IMR-90 (cell line): ENCODE data around the gene SESN2. TPM values are rescaled to one million over a fixed set of nuclear protein-coding genes. Genes with fewer than 3 reads are reported as not detected.
A peak's percentile ranks its signal among the peaks of the same experiment; 100 is the strongest.

ENCODE experiments used
- ATAC-seq: fragments of 200-7000 bp; cut with Tn5 transposase; 2 replicates; pipeline ENCODE4 v1.9.1; 2020; ENCODE audit warnings: low read depth, mild to moderate bottlenecking, moderate library complexity
- BruUV-seq: library from RNA; stranded (reverse); fragments of 400-500 nt; replicated peaks from 2 replicates; lab custom pipeline; 2021; lab: Mats Ljungman, UMichigan
- CTCF ChIA-PET: fragments of 300-600 bp; formaldehyde crosslinking; extraction: SDS; loops from one replicate; lab custom pipeline; 2021; ENCODE audit warnings: antibody characterized with exemption; lab: Yijun Ruan, JAX
- POLR2A ChIA-PET: fragments of 300-600 bp; sonication (Branson Sonifier 250); formaldehyde crosslinking; loops from one replicate; lab custom pipeline; 2022; ENCODE audit warnings: antibody characterized with exemption; ENCODE audit not compliant: unreplicated experiment; lab: Charles Lee
- DNase-seq: peaks from one replicate; pipeline ENCODE4 v3.0.0; 2013
- H2AFZ ChIP-seq: replicated peaks from 2 replicates; pipeline ENCODE3; 2013; ENCODE audit warnings: low read length, mild to moderate bottlenecking; ENCODE audit not compliant: poor library complexity
- H2AK5ac ChIP-seq: 2 replicates; pipeline ENCODE4 v1.6.1; 2013; ENCODE audit warnings: low read depth, low read length, inconsistent platforms
- H2AK9ac ChIP-seq: replicated peaks from 2 replicates; pipeline ENCODE3; 2013; ENCODE audit warnings: mild to moderate bottlenecking, low read depth, low read length, moderate library complexity; ENCODE audit not compliant: poor library complexity
- H2BK120ac ChIP-seq: 2 replicates; pipeline ENCODE4 v1.6.1; 2013; ENCODE audit warnings: low read depth, low read length, inconsistent platforms
- H2BK15ac ChIP-seq: 3 replicates; pipeline ENCODE4 v1.6.1; 2013; ENCODE audit warnings: low read depth, low read length, inconsistent platforms
- H2BK20ac ChIP-seq: 2 replicates; pipeline ENCODE4 v1.6.1; 2013; ENCODE audit warnings: low read depth, mild to moderate bottlenecking, inconsistent platforms, low read length, moderate library complexity
- H2BK5ac ChIP-seq: 2 replicates; pipeline ENCODE4 v1.6.1; 2013; ENCODE audit warnings: mild to moderate bottlenecking, low read depth, low read length, inconsistent platforms; ENCODE audit not compliant: poor library complexity, severe bottlenecking
- H3K14ac ChIP-seq: replicated peaks from 2 replicates; pipeline ENCODE4 v1.6.1; 2013; ENCODE audit warnings: low read depth, low read length, inconsistent platforms
- H3K18ac ChIP-seq: 2 replicates; pipeline ENCODE4 v1.6.1; 2013; ENCODE audit warnings: low read depth, low read length, control low read depth
- H3K23ac ChIP-seq: 2 replicates; pipeline ENCODE4 v1.6.1; 2013; ENCODE audit warnings: low read depth, low read length, inconsistent platforms
- H3K27ac ChIP-seq: 2 replicates; pipeline ENCODE4 v1.5.1; 2013; ENCODE audit warnings: mild to moderate bottlenecking, control low read depth, low read length; ENCODE audit not compliant: insufficient read depth
- H3K27me3 ChIP-seq: 2 replicates; pipeline ENCODE4 v1.6.1; 2013; ENCODE audit warnings: low read length; ENCODE audit not compliant: control insufficient read depth, insufficient read depth
- H3K36me3 ChIP-seq: 2 replicates; pipeline ENCODE4 v1.6.1; 2013; ENCODE audit warnings: low read length, mixed read lengths; ENCODE audit not compliant: control insufficient read depth, insufficient read depth
- H3K4ac ChIP-seq: 2 replicates; pipeline ENCODE4 v1.6.1; 2013; ENCODE audit warnings: low read depth, low read length, inconsistent platforms
- H3K4me1 ChIP-seq: 2 replicates; pipeline ENCODE4 v1.6.1; 2013; ENCODE audit warnings: low read length, mixed read lengths; ENCODE audit not compliant: control insufficient read depth, insufficient read depth
- H3K4me2 ChIP-seq: 2 replicates; pipeline ENCODE4 v1.6.1; 2013; ENCODE audit warnings: low read depth, mild to moderate bottlenecking, control low read depth, low read length, moderate library complexity
- H3K4me3 ChIP-seq: 2 replicates; pipeline ENCODE4 v1.5.1; 2013; ENCODE audit warnings: low read depth, mild to moderate bottlenecking, control low read depth, low read length, moderate library complexity; ENCODE audit not compliant: insufficient read depth
- H3K56ac ChIP-seq: 2 replicates; pipeline ENCODE4 v1.6.1; 2013; ENCODE audit warnings: low read length, inconsistent platforms; ENCODE audit not compliant: insufficient read depth; ENCODE audit errors: extremely low read depth
- H3K79me1 ChIP-seq, 2 experiments: 2 replicates each; pipeline ENCODE4 v1.6.1; 2013; ENCODE audit warnings: low read length in 2 of 2, inconsistent platforms in 1 of 2, low read depth in 1 of 2
- H3K9ac ChIP-seq: 2 replicates; pipeline ENCODE4 v1.6.1; 2013; ENCODE audit warnings: low read depth, low read length, control low read depth
- H3K9me1 ChIP-seq: 2 replicates; pipeline ENCODE4 v1.6.1; 2013; ENCODE audit warnings: low read length, inconsistent platforms; ENCODE audit not compliant: insufficient read depth
- H3K9me3 ChIP-seq: 2 replicates; pipeline ENCODE4 v1.6.1; 2013; ENCODE audit warnings: low read length; ENCODE audit not compliant: control insufficient read depth, insufficient read depth
- H4K20me1 ChIP-seq: 2 replicates; pipeline ENCODE4 v1.6.1; 2013; ENCODE audit warnings: low read length, inconsistent platforms; ENCODE audit not compliant: insufficient read depth
- H4K5ac ChIP-seq: 2 replicates; pipeline ENCODE4 v1.6.1; 2013; ENCODE audit warnings: mild to moderate bottlenecking, low read depth, low read length, control low read depth
- H4K8ac ChIP-seq, 2 experiments: 2 replicates each; pipeline ENCODE4 v1.6.1; 2013; ENCODE audit warnings: low read depth in 2 of 2, low read length in 2 of 2, control low read depth in 1 of 2, inconsistent platforms in 1 of 2
- H4K91ac ChIP-seq: 2 replicates; pipeline ENCODE4 v1.6.1; 2013; ENCODE audit warnings: low read depth, low read length, inconsistent platforms; ENCODE audit not compliant: insufficient read depth
- CEBPB ChIP-seq: IDR thresholded peaks from 2 replicates; pipeline ENCODE4 v1.6.1; 2012; ENCODE audit warnings: low read depth, low read length, improper control_type of control experiment
- MAZ ChIP-seq: IDR thresholded peaks from 2 replicates; pipeline ENCODE4 v1.6.1; 2012; ENCODE audit warnings: low read depth, mild to moderate bottlenecking, low read length, improper control_type of control experiment, moderate library complexity, borderline replicate concordance
- RFX5 ChIP-seq: IDR thresholded peaks from 2 replicates; pipeline ENCODE4 v1.8.0; 2012; ENCODE audit warnings: low read depth, mild to moderate bottlenecking, low read length, moderate library complexity
- WGBS, 2 experiments: methylation state at CpG; one replicate each; pipeline versions ENCODE4 v1.1.5 to v1.1.7; 2013; ENCODE audit warnings: missing lambda C conversion rate in 2 of 2; ENCODE audit not compliant: insufficient read length in 1 of 2; ENCODE audit errors: extremely low coverage in 2 of 2; 5-methylcytosine and 5-hydroxymethylcytosine counted together
- dilution Hi-C: fragments of 300-500 bp; cut with HindIII; formaldehyde crosslinking; loops from one replicate; pipeline ENCODE4 v1.14.3; 2018; ENCODE audit warnings: low sequenced_read_pairs; ENCODE audit not compliant: unreplicated experiment
- in situ Hi-C: fragments of 300-500 bp; cut with MboI; formaldehyde crosslinking; loops from 3 replicates; pipeline ENCODE4 v1.14.3; 2019; ENCODE audit warnings: low sequenced_read_pairs, inconsistent platforms, mixed read lengths
- intact Hi-C: fragments of 100-400 bp; cut with micrococcal nuclease; formaldehyde crosslinking; loops from 2 replicates; pipeline ENCODE4 v1.10.0; 2022
- polyA plus RNA-seq, 3 experiments: library from polyadenylated mRNA; depleted of rRNA; stranded (reverse); fragments of >200 nt; gene quantifications; 2 replicates each; pipeline ENCODE4 v1.2.3, GENCODE V29; 2012; ENCODE audit warnings: low replicate concordance in 1 of 3
- total RNA-seq: library from RNA; depleted of rRNA; stranded (reverse); fragments of >200 nt; gene quantifications from 2 replicates; pipeline ENCODE4 v1.2.3, GENCODE V29; 2012

The SESN2 gene
- total and polyA plus RNA-seq, 2 of the 4 experiments (the other 2 are of a cell fraction) = 10.2 to 20.9 TPM

DNA sequence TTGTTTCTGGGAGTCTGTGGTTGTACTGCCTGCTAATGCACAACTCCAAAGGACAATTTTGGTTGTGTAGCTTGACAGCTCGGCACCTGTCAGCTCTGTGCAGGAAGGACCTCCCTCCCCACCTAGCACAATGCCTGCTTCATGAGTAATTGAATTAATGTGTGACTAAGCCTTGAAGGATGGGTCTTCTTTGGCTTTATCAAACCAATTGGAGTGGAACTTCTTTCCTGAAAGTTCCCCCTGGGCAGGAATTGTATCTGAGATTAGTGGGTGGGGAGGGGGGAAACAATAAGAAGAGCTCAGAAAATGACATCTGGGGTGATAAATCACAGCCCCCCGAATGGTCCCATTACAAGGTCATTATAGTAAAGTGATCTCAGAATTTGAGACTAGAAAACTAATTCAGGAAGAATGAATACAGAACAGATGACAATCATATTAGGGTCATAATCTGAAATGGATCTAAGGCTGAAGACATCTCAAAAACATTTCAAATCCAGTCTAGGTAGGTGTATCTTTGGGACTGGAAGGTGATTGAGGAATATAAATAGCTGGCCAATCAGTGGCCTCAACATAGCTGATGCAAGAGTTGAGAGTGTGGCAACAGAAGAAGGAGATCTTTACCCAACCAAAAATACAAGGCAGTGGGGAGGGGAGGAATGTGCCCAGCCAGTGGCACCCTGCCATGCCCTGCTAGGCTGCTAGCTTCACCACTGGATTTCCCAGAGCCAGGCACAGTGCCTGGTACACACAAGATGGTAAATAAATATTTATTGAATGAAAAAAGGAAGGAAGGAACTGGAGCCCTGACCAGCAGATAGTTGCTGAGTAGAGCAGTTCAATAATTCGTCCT is 10.1 kb upstream of the SESN2 start:
- DNase-seq (peak; percentile 70), ATAC-seq (no peak)
- no peaks in the 10 kb centered on the region for H3K9me3 ChIP-seq
- no TSS peak for BruUV-seq
- H3K56ac ChIP-seq = peak overlapping the region; percentile 46; the same call in 1 of the 2 replicates
- no peaks in the 10 kb centered on the region for H4K20me1 ChIP-seq
- peak overlapping the region; percentile 32 for H2BK5ac ChIP-seq
- H2BK120ac ChIP-seq = peak overlapping the region; percentile 90
- ChIA-PET POLR2A (no interaction called here), CTCF (interaction anchor here (0.6 to 2.2 kb wide), 14 partner anchors 9 to 429 kb away, joined by 3 to 15 read pairs (median 4); partner anchors contain the start of genes MED18 and TRNAU1AP)
- H2AK9ac ChIP-seq = peak overlapping the region; percentile 57
- H3K23ac ChIP-seq = peak overlapping the region; percentile 72; the same call in 1 of the 2 replicates
- peak overlapping the region; percentile 32; the same call in 2 of the 3 replicates for H2BK15ac ChIP-seq
- H3K27me3 ChIP-seq = no peaks in the 10 kb centered on the region; the same call in 1 of the 2 replicates
- H3K9ac ChIP-seq = peak overlapping the region; percentile 25; the same call in 1 of the 2 replicates
- peak overlapping the region; percentile 80 for H3K14ac ChIP-seq
- peaks cover 14% of the 10 kb centered on the region for H3K4me1 ChIP-seq
- peak overlapping the region; percentile 59 for H4K5ac ChIP-seq
- intact Hi-C loops (loop anchor here (1.0 to 2.0 kb wide), 3 partner anchors 80 to 354 kb away; partner anchors contain the start of genes MED18 and PHACTR4), dilution Hi-C loops (no loop called here), in situ Hi-C loops (no loop called here)
- H3K18ac ChIP-seq = peak overlapping the region; percentile 56
- peak overlapping the region; percentile 8; the same call in 1 of the 2 replicates for H2AK5ac ChIP-seq
- peak overlapping the region; percentile 89 for H4K91ac ChIP-seq
- TF ChIP-seq MAZ (peak; percentile 6; the same call in 1 of the 2 replicates), CEBPB (peak; percentile 95), RFX5 (no peak)
- no CpG with 5 or more reads among the region's 3 CpGs for WGBS, 2 experiments
- H2BK20ac ChIP-seq = peak overlapping the region; percentile 86
- H3K4me3 ChIP-seq = no peak overlapping the region
- H4K8ac ChIP-seq = peak overlapping the region; percentile 26 to 73; a peak in 3 of 4 replicates
- H3K36me3 ChIP-seq = no peaks in the 10 kb centered on the region
- H3K79me1 ChIP-seq = peaks cover 0 to 18% of the 10 kb centered on the region in 2 experiments; a peak in 1 of 4 replicates
- H3K4me2 ChIP-seq = peak overlapping the region; percentile 76
- H3K27ac ChIP-seq = peak overlapping the region; percentile 53; the same call in 1 of the 2 replicates
- H3K9me1 ChIP-seq = no peaks in the 10 kb centered on the region; the same call in none of the 2 replicates
- H3K4ac ChIP-seq = peak overlapping the region; percentile 90
- peak overlapping the region; percentile 69 for H2AFZ ChIP-seq
